BE2C (cell line): ENCODE data around the gene COL5A1.

Experiments
- DNase-seq: peaks from one replicate; pipeline ENCODE4 v3.0.0-alpha.2; 2020
- H3K27me3 ChIP-seq: fragments of 250-450 bp; sonication (Bioruptor Pico); 2 replicates; pipeline ENCODE4 v1.5.1; 2020; ENCODE audit warnings: mild to moderate bottlenecking
- H3K36me3 ChIP-seq: fragments of 250-450 bp; sonication (Bioruptor Pico); 2 replicates; pipeline ENCODE4 v1.5.1; 2020; ENCODE audit warnings: mild to moderate bottlenecking
- H3K4me1 ChIP-seq: fragments of 250-450 bp; sonication (Bioruptor Pico); 2 replicates; pipeline ENCODE4 v1.5.1; 2020
- H3K4me3 ChIP-seq: 2 replicates; pipeline ENCODE4 v1.5.1; 2011; ENCODE audit warnings: low read depth, low read length
- H3K9me3 ChIP-seq: fragments of 250-450 bp; sonication (Bioruptor Pico); 2 replicates; pipeline ENCODE4 v1.5.1; 2020
- CTCF ChIP-seq: IDR thresholded peaks from 2 replicates; pipeline ENCODE4 v1.5.1; 2012; ENCODE audit warnings: mild to moderate bottlenecking, low read depth, low read length

The COL5A1 gene

GRCh38 chr9:134719331-134719730 lies 77.7 kb downstream of the COL5A1 start:
- DNase-seq: no peak
- Histone ChIP-seq H3K27me3 (no peaks in the 10 kb centered on the region; the same call in 1 of the 2 replicates), H3K9me3 (no peaks in the 10 kb centered on the region), H3K4me3 (no peak overlapping the region), H3K36me3 (no peaks in the 10 kb centered on the region), H3K4me1 (peaks cover 14% of the 10 kb centered on the region)
- no peak for TF ChIP-seq CTCF

- H3K9me3 ChIP-seq: no peaks in the 10 kb centered on the region
- H3K27me3 ChIP-seq: no peaks in the 10 kb centered on the region; the same call in 1 of the 2 replicates
- no peaks in the 10 kb centered on the region for H3K36me3 ChIP-seq
- no peak for TF ChIP-seq CTCF
- no peak for DNase-seq
- no peak overlapping the region for H3K4me3 ChIP-seq
- H3K4me1 ChIP-seq: peaks cover 17% of the 10 kb centered on the region
Measured at GRCh38 chr9:134720136-134720753, 78.6 kb downstream of the COL5A1 start.

- no peak for DNase-seq
- Histone ChIP-seq H3K36me3 (no peaks in the 10 kb centered on the region), H3K27me3 (no peaks in the 10 kb centered on the region; the same call in 1 of the 2 replicates), H3K4me3 (no peak overlapping the region), H3K4me1 (peaks cover 13% of the 10 kb centered on the region), H3K9me3 (no peaks in the 10 kb centered on the region)
- TF ChIP-seq CTCF: no peak
Measured at GRCh38 chr9:134720796-134721195, 79.2 kb downstream of the COL5A1 start.

- DNase-seq: no peak
- no peak for TF ChIP-seq CTCF
- H3K4me1 ChIP-seq: peaks cover 8% of the 10 kb centered on the region
- no peaks in the 10 kb centered on the region for H3K9me3 ChIP-seq
- no peaks in the 10 kb centered on the region for H3K36me3 ChIP-seq
- no peak overlapping the region for H3K4me3 ChIP-seq
- H3K27me3 ChIP-seq: no peaks in the 10 kb centered on the region
Measured at GRCh38 chr9:134721344-134721743, 79.7 kb downstream of the COL5A1 start.

GRCh38 chr9:134722120-134722701 lies 80.6 kb downstream of the COL5A1 start:
- H3K27me3 ChIP-seq: no peaks in the 10 kb centered on the region
- H3K36me3 ChIP-seq: no peaks in the 10 kb centered on the region
- H3K9me3 ChIP-seq: no peaks in the 10 kb centered on the region
- peaks cover 5% of the 10 kb centered on the region; the same call in 1 of the 2 replicates for H3K4me1 ChIP-seq
- DNase-seq: no peak
- TF ChIP-seq CTCF: no peak
- no peak overlapping the region for H3K4me3 ChIP-seq

- no peak for DNase-seq
- no peaks in the 10 kb centered on the region for H3K9me3 ChIP-seq
- peaks cover 5% of the 10 kb centered on the region; the same call in 1 of the 2 replicates for H3K4me1 ChIP-seq
- no peak for TF ChIP-seq CTCF
- H3K27me3 ChIP-seq: no peaks in the 10 kb centered on the region
- H3K36me3 ChIP-seq: no peaks in the 10 kb centered on the region
- H3K4me3 ChIP-seq: no peak overlapping the region
Measured at GRCh38 chr9:134723037-134723436, 81.4 kb downstream of the COL5A1 start.
